GM12878 (cell line): Measurements from ENCODE around the gene SPTLC3. TPM values are rescaled to one million over a fixed set of nuclear protein-coding genes. Genes with fewer than 3 reads are reported as not detected.

ENCODE experiments used
- ATAC-seq: fragments of 200-7000 bp; cut with Tn5 transposase; 3 replicates; pipeline ENCODE4 v1.9.1; 2020; ENCODE audit warnings: mild to moderate bottlenecking, moderate library complexity
- BruUV-seq: library from RNA; stranded (reverse); fragments of 400-500 nt; replicated peaks from 2 replicates; lab custom pipeline; 2021; lab: Mats Ljungman, UMichigan
- CTCF ChIA-PET: fragments of 300-600 bp; sonication (Branson Sonifier 250); formaldehyde crosslinking; extraction: SDS; loops from one replicate; lab custom pipeline; 2021; ENCODE audit warnings: inconsistent platforms; lab: Yijun Ruan, JAX
- POLR2A ChIA-PET: fragments of 350-600 bp; formaldehyde crosslinking; extraction: SDS; loops from one replicate; lab custom pipeline; 2021; ENCODE audit warnings: inconsistent platforms; lab: Charles Lee
- RAD21 ChIA-PET: fragments of 300-600 bp; sonication (Branson Sonifier 250); formaldehyde crosslinking; loops from one replicate; lab custom pipeline; 2023; ENCODE audit warnings: antibody characterized with exemption; ENCODE audit not compliant: unreplicated experiment; lab: Charles Lee
- SMC1A ChIA-PET: fragments of 300-600 bp; sonication (Branson Sonifier 250); formaldehyde crosslinking; loops from one replicate; lab custom pipeline; 2023; ENCODE audit not compliant: unreplicated experiment, uncharacterized antibody; lab: Charles Lee
- DNase-seq: peaks from one replicate; pipeline ENCODE4 v3.0.0-alpha.2; 2011; ENCODE audit warnings: low read depth, low spot score
- FAIRE-seq: peaks from 3 replicates; lab custom pipeline; 2011; peaks lifted over from hg19 to GRCh38; lab: Jason Lieb, UNC
- H2AFZ ChIP-seq: 2 replicates; pipeline ENCODE4 v1.6.0; 2011; ENCODE audit warnings: low read depth, low read length, control low read depth; ENCODE audit not compliant: control insufficient read depth
- H3K27ac ChIP-seq: 2 replicates; pipeline ENCODE4 v1.5.1; 2011; ENCODE audit warnings: control low read depth; ENCODE audit not compliant: control insufficient read depth, insufficient read depth
- H3K27me3 ChIP-seq, 2 experiments: replicated peaks in 1 of 2; 2 replicates each; pipeline versions ENCODE4 v1.6.0 to v1.6.1; 2011; ENCODE audit warnings: low read length in 1 of 2; ENCODE audit not compliant: control insufficient read depth in 2 of 2, insufficient read depth in 2 of 2
- H3K36me3 ChIP-seq, 2 experiments: 2 replicates each; pipeline ENCODE4 v1.5.1; 2011; ENCODE audit warnings: low read length in 1 of 2; ENCODE audit not compliant: control insufficient read depth in 2 of 2, insufficient read depth in 2 of 2
- H3K4me1 ChIP-seq: 2 replicates; pipeline ENCODE4 v1.6.1; 2011; ENCODE audit warnings: mild to moderate bottlenecking, low read length, moderate library complexity, mixed read lengths; ENCODE audit not compliant: control insufficient read depth, insufficient read depth
- H3K4me2 ChIP-seq: 2 replicates; pipeline ENCODE4 v1.6.0; 2011; ENCODE audit warnings: control low read depth; ENCODE audit not compliant: control insufficient read depth, insufficient read depth
- H3K4me3 ChIP-seq: fragments of 200-600 bp; sonication (generic); 2 replicates; pipeline ENCODE4 v1.5.1; 2016
- H3K79me2 ChIP-seq: 2 replicates; pipeline ENCODE4 v1.6.0; 2011; ENCODE audit warnings: low read length; ENCODE audit not compliant: control insufficient read depth, insufficient read depth
- H3K9ac ChIP-seq: 2 replicates; pipeline ENCODE4 v1.8.0; 2011; ENCODE audit warnings: low read length, control low read depth, mixed read lengths; ENCODE audit not compliant: control insufficient read depth, insufficient read depth
- H3K9me3 ChIP-seq: replicated peaks from 3 replicates; pipeline ENCODE4 v1.5.1; 2011; ENCODE audit warnings: mild to moderate bottlenecking, low read length; ENCODE audit not compliant: control insufficient read depth, insufficient read depth
- H4K20me1 ChIP-seq: 2 replicates; pipeline ENCODE4 v1.6.0; 2011; ENCODE audit not compliant: control insufficient read depth, insufficient read depth
- FOXK2 ChIP-seq: fragments of 450-650 bp; IDR thresholded peaks from 2 replicates; pipeline ENCODE4 v1.6.1; 2017; ENCODE audit warnings: mild to moderate bottlenecking, moderate library complexity
- MYB ChIP-seq: fragments of 150-350 bp; IDR thresholded peaks from 2 replicates; pipeline ENCODE4 v1.6.1; 2014; ENCODE audit warnings: mild to moderate bottlenecking, low read depth, low read length, borderline replicate concordance
- NFIC ChIP-seq: IDR thresholded peaks from 2 replicates; pipeline ENCODE4 v1.6.1; 2012; ENCODE audit warnings: low read depth, mild to moderate bottlenecking, inconsistent platforms, low read length, moderate library complexity
- NFYB ChIP-seq: IDR thresholded peaks from 2 replicates; pipeline ENCODE4 v1.6.1; 2011; ENCODE audit warnings: low read depth, mild to moderate bottlenecking, low read length, improper control_type of control experiment, moderate library complexity; ENCODE audit not compliant: insufficient read depth
- RB1 ChIP-seq: fragments of 450-650 bp; formaldehyde crosslinking; IDR thresholded peaks from 2 replicates; pipeline ENCODE4 v1.6.1; 2017; ENCODE audit warnings: mild to moderate bottlenecking, borderline replicate concordance
- STAT1 ChIP-seq: fragments of 450-650 bp; conservative IDR thresholded peaks from 2 replicates; pipeline ENCODE4 v1.6.1; 2014; ENCODE audit warnings: antibody characterized with exemption, mild to moderate bottlenecking
- TARDBP ChIP-seq: IDR thresholded peaks from 2 replicates; pipeline ENCODE4 v1.6.1; 2016; ENCODE audit warnings: borderline replicate concordance
- ZNF207 ChIP-seq: fragments of 450-650 bp; IDR thresholded peaks from 2 replicates; pipeline ENCODE4 v1.6.1; 2014; ENCODE audit warnings: antibody characterized with exemption, mild to moderate bottlenecking, borderline replicate concordance
- ZZZ3 ChIP-seq: IDR thresholded peaks from 2 replicates; pipeline ENCODE4 v1.6.1; 2011; ENCODE audit warnings: low read depth; ENCODE audit not compliant: control insufficient read depth, insufficient read length
- WGBS: methylation state at CpG from one replicate; pipeline ENCODE4 v1.1.6; 2016; ENCODE audit warnings: low lambda C conversion rate; ENCODE audit not compliant: insufficient replicate concordance, insufficient coverage; ENCODE audit errors: missing lambda C conversion rate; 5-methylcytosine and 5-hydroxymethylcytosine counted together
- in situ Hi-C: fragments of 300-500 bp; cut with MboI; formaldehyde crosslinking; loops from 9 replicates; pipeline ENCODE4 v1.14.3; 2018; ENCODE audit warnings: mixed read lengths
- intact Hi-C: fragments of 100-400 bp; cut with micrococcal nuclease; formaldehyde crosslinking; loops from one replicate; pipeline ENCODE4 v1.14.2; 2022; ENCODE audit not compliant: unreplicated experiment
- polyA plus RNA-seq, 11 experiments: library from polyadenylated mRNA; depleted of rRNA in 4 of 11; unstranded in 6 of 11; stranded (reverse) in 5 of 11; fragments of >200 nt; fragmentation: Nextera tagmentation in 4 of 11; fragmentation: Illumina TruSeq in 1 of 11; extraction: Ambion mirVana in 4 of 11; extraction: Trizol in 1 of 11; gene quantifications; 1 replicate in 1 of 11; 2 replicates in 10 of 11; pipeline versions ENCODE4 v1.2.1 to v1.2.3, GENCODE V29; 2011 to 2016; ENCODE audit warnings: inconsistent platforms in 2 of 11, missing spikeins in 2 of 11, low read depth in 1 of 11
- total RNA-seq, 4 experiments: library from RNA; depleted of rRNA in 3 of 4; stranded (reverse); fragments of >200 nt in 3 of 4; fragmentation: Illumina TruSeq in 1 of 4; extraction: Trizol in 1 of 4; gene quantifications; 2 replicates each; pipeline versions ENCODE4 v1.2.1 to v1.2.3, GENCODE V29; 2013 to 2021
- TF ChIP-seq, protein P1 (sequence below): IDR thresholded peaks from 2 replicates; pipeline ENCODE4 v1.6.1; 2012; ENCODE audit warnings: mild to moderate bottlenecking, low read depth, low read length
- TF ChIP-seq, protein P2 (sequence below): IDR thresholded peaks from 2 replicates; pipeline ENCODE4 v1.6.1; 2011; ENCODE audit warnings: borderline replicate concordance, low read depth, mild to moderate bottlenecking, moderate library complexity, mixed read lengths, low read length; ENCODE audit not compliant: insufficient read depth; ENCODE audit errors: extremely low read length
- TF ChIP-seq, protein P3 (sequence below): IDR thresholded peaks from 2 replicates; pipeline ENCODE4 v1.6.1; 2012; ENCODE audit warnings: improper control_type of control experiment, low read depth, low read length; ENCODE audit not compliant: insufficient replicate concordance

The SPTLC3 gene
- total and polyA plus RNA-seq, 10 of the 15 experiments (the other 5 are each of a cell fraction or from before 2014, with no cell fraction given): 0.04 to 0.29 (median 0.06) TPM; not detected in 7

DNA sequence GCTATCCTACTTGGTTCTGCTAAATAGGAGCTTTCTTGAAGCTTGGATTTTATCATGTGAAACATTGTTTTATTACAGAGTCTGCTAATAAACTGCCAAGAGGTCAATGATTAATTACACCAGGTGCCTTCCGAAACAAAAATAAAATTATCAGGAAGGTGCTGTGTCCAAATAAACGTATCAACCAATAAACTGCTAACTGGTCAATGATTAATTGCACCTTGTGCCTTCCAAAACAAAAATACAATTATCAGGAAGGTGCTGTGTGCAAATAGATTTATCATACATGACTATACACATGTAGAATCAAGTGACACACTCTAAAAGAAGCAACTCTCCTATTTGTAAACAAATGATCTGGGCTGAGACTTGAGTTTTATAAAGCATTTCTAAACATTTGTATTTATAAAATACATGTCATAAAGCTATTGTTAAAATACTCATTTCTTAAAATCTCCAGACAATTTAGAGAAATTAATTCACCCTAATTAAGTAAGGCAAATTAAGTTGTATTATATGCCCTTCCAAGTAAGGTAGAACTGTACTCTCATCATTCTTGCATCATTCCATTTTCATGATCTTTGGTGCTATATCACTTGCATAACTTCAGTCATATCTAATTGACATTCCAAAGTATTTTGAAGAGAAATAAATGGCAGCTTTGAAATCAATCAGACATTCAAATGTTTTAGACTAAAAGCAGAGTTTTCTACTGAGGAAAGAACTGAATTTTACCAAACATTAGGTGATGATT lies 26.8 kb downstream of the SPTLC3 start:
- in situ Hi-C loops (no loop called here), intact Hi-C loops (no loop called here)
- H3K4me3 ChIP-seq: no peak overlapping the region
- WGBS: 19% methylated on average over 2 of the region's 2 CpGs
- no peak for ATAC-seq
- DNase-seq: no peak
- no peaks in the 10 kb centered on the region for H3K36me3 ChIP-seq
- H3K4me1 ChIP-seq: no peaks in the 10 kb centered on the region
- CTCF ChIA-PET: no interaction called here
- H3K9ac ChIP-seq: no peak overlapping the region
- no peak for FAIRE-seq
- H2AFZ ChIP-seq: no peak overlapping the region
- H3K27me3 ChIP-seq: no peaks in the 10 kb centered on the region
- RAD21 ChIA-PET: no interaction called here
- no peak overlapping the region for H3K27ac ChIP-seq
- H3K9me3 ChIP-seq: no peaks in the 10 kb centered on the region
- H3K4me2 ChIP-seq: no peak overlapping the region
- BruUV-seq: no TSS peak
- H3K79me2 ChIP-seq: no peaks in the 10 kb centered on the region
- SMC1A ChIA-PET: no interaction called here
- no peaks in the 10 kb centered on the region for H4K20me1 ChIP-seq
- POLR2A ChIA-PET: no interaction called here
- TF ChIP-seq ZZZ3: no peak
- TF ChIP-seq ZNF207: no peak
- TF ChIP-seq RB1: no peak
- TF ChIP-seq TARDBP: no peak
- no peak for TF ChIP-seq FOXK2
- no peak for TF ChIP-seq NFYB
- no peak for TF ChIP-seq NFIC
- TF ChIP-seq, protein P1, sequence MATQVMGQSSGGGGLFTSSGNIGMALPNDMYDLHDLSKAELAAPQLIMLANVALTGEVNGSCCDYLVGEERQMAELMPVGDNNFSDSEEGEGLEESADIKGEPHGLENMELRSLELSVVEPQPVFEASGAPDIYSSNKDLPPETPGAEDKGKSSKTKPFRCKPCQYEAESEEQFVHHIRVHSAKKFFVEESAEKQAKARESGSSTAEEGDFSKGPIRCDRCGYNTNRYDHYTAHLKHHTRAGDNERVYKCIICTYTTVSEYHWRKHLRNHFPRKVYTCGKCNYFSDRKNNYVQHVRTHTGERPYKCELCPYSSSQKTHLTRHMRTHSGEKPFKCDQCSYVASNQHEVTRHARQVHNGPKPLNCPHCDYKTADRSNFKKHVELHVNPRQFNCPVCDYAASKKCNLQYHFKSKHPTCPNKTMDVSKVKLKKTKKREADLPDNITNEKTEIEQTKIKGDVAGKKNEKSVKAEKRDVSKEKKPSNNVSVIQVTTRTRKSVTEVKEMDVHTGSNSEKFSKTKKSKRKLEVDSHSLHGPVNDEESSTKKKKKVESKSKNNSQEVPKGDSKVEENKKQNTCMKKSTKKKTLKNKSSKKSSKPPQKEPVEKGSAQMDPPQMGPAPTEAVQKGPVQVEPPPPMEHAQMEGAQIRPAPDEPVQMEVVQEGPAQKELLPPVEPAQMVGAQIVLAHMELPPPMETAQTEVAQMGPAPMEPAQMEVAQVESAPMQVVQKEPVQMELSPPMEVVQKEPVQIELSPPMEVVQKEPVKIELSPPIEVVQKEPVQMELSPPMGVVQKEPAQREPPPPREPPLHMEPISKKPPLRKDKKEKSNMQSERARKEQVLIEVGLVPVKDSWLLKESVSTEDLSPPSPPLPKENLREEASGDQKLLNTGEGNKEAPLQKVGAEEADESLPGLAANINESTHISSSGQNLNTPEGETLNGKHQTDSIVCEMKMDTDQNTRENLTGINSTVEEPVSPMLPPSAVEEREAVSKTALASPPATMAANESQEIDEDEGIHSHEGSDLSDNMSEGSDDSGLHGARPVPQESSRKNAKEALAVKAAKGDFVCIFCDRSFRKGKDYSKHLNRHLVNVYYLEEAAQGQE: no peak
- TF ChIP-seq STAT1: no peak
- TF ChIP-seq, protein P2, sequence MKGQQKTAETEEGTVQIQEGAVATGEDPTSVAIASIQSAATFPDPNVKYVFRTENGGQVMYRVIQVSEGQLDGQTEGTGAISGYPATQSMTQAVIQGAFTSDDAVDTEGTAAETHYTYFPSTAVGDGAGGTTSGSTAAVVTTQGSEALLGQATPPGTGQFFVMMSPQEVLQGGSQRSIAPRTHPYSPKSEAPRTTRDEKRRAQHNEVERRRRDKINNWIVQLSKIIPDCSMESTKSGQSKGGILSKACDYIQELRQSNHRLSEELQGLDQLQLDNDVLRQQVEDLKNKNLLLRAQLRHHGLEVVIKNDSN: no peak
- TF ChIP-seq, protein P3, sequence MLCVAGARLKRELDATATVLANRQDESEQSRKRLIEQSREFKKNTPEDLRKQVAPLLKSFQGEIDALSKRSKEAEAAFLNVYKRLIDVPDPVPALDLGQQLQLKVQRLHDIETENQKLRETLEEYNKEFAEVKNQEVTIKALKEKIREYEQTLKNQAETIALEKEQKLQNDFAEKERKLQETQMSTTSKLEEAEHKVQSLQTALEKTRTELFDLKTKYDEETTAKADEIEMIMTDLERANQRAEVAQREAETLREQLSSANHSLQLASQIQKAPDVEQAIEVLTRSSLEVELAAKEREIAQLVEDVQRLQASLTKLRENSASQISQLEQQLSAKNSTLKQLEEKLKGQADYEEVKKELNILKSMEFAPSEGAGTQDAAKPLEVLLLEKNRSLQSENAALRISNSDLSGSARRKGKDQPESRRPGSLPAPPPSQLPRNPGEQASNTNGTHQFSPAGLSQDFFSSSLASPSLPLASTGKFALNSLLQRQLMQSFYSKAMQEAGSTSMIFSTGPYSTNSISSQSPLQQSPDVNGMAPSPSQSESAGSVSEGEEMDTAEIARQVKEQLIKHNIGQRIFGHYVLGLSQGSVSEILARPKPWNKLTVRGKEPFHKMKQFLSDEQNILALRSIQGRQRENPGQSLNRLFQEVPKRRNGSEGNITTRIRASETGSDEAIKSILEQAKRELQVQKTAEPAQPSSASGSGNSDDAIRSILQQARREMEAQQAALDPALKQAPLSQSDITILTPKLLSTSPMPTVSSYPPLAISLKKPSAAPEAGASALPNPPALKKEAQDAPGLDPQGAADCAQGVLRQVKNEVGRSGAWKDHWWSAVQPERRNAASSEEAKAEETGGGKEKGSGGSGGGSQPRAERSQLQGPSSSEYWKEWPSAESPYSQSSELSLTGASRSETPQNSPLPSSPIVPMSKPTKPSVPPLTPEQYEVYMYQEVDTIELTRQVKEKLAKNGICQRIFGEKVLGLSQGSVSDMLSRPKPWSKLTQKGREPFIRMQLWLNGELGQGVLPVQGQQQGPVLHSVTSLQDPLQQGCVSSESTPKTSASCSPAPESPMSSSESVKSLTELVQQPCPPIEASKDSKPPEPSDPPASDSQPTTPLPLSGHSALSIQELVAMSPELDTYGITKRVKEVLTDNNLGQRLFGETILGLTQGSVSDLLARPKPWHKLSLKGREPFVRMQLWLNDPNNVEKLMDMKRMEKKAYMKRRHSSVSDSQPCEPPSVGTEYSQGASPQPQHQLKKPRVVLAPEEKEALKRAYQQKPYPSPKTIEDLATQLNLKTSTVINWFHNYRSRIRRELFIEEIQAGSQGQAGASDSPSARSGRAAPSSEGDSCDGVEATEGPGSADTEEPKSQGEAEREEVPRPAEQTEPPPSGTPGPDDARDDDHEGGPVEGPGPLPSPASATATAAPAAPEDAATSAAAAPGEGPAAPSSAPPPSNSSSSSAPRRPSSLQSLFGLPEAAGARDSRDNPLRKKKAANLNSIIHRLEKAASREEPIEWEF: no peak
- TF ChIP-seq MYB: no peak
